ENCODE measurements around the gene ATF6.

DNA sequence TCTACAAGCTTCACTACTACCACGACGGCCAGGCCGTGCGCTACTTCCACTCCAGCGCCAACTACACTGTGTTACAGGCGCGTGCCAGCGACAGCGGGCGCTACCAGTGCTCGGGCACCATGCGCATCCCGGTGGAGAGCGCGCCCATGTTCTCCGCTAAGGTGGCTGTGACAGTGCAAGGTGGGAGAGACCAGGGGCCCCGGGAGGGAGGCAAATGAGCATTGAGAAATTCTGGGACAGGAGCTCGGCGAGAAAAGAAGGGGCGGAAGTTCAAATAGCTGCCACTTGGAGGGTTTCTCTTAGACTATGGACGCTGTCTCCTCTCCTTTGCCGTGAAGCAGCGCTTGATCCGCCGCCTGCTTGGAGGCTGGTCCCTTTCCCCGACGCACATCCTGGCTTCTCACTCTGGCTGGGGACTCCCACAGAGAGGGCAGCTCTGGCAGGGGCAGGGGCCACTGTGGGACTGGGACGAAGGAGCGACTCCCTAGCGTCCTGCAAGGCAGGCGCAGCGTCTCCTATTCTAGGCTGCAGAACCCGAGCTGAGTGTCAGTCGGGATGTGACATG is 40.1 kb upstream of the ATF6 start:
- TF ChIP-seq, protein P1, sequence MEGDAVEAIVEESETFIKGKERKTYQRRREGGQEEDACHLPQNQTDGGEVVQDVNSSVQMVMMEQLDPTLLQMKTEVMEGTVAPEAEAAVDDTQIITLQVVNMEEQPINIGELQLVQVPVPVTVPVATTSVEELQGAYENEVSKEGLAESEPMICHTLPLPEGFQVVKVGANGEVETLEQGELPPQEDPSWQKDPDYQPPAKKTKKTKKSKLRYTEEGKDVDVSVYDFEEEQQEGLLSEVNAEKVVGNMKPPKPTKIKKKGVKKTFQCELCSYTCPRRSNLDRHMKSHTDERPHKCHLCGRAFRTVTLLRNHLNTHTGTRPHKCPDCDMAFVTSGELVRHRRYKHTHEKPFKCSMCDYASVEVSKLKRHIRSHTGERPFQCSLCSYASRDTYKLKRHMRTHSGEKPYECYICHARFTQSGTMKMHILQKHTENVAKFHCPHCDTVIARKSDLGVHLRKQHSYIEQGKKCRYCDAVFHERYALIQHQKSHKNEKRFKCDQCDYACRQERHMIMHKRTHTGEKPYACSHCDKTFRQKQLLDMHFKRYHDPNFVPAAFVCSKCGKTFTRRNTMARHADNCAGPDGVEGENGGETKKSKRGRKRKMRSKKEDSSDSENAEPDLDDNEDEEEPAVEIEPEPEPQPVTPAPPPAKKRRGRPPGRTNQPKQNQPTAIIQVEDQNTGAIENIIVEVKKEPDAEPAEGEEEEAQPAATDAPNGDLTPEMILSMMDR (IDR thresholded peaks at IDR 0.05; ENCODE audit: low read depth, low read length): no peak
- no peak for TF ChIP-seq POLR2A (IDR thresholded peaks at IDR 0.05; ENCODE audit: extremely low read depth, insufficient read length)
- TF ChIP-seq, protein P2, sequence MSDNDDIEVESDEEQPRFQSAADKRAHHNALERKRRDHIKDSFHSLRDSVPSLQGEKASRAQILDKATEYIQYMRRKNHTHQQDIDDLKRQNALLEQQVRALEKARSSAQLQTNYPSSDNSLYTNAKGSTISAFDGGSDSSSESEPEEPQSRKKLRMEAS (IDR thresholded peaks at IDR 0.05; ENCODE audit: low read depth, low read length): no peak

Data from NB4 (cell line).